PC-3 (cell line): ENCODE results near the gene CYP1B1. TPM values are rescaled to one million over a fixed set of nuclear protein-coding genes. Genes with fewer than 3 reads are reported as not detected.

Source experiments
- ATAC-seq: fragments of 200-7000 bp; cut with Tn5 transposase; 2 replicates; pipeline ENCODE4 v1.9.1; 2020; ENCODE audit warnings: mild to moderate bottlenecking, moderate library complexity
- BruUV-seq: library from RNA; stranded (reverse); fragments of 400-500 nt; replicated peaks from 2 replicates; lab custom pipeline; 2021; lab: Mats Ljungman, UMichigan
- CTCF ChIA-PET: fragments of 300-600 bp; sonication (Branson Sonifier 250); formaldehyde crosslinking; loops from one replicate; lab custom pipeline; 2022; ENCODE audit warnings: antibody characterized with exemption; lab: Charles Lee
- POLR2A ChIA-PET: fragments of 300-600 bp; sonication (Branson Sonifier 250); formaldehyde crosslinking; loops from one replicate; lab custom pipeline; 2022; ENCODE audit warnings: antibody characterized with exemption; ENCODE audit not compliant: unreplicated experiment; lab: Charles Lee
- DNase-seq: peaks from one replicate; pipeline ENCODE4 v3.0.0-alpha.2; 2015
- H2AFZ ChIP-seq: fragments of 300-600 bp; sonication (generic); 2 replicates; pipeline ENCODE4 v1.6.0; 2016; ENCODE audit warnings: antibody characterized with exemption, low read length
- H3F3A ChIP-seq: fragments of 300-600 bp; sonication (generic); one replicate; pipeline ENCODE4 v1.6.0; 2017; ENCODE audit warnings: antibody characterized with exemption, low read length, control low read depth, mild to moderate bottlenecking; ENCODE audit not compliant: unreplicated experiment
- H3K27ac ChIP-seq: fragments of 300-600 bp; sonication (generic); 2 replicates; pipeline ENCODE4 v1.5.1; 2016; ENCODE audit warnings: mild to moderate bottlenecking, low read length
- H3K27me3 ChIP-seq: fragments of 300-600 bp; sonication (generic); 2 replicates; pipeline ENCODE4 v1.6.1; 2016; ENCODE audit warnings: low read length, mixed read lengths
- H3K36me3 ChIP-seq: fragments of 300-600 bp; sonication (generic); 2 replicates; pipeline ENCODE4 v1.6.1; 2016; ENCODE audit warnings: low read depth, mixed run types, low read length, mixed read lengths
- H3K4me1 ChIP-seq: fragments of 300-600 bp; sonication (generic); 2 replicates; pipeline ENCODE4 v1.5.1; 2016; ENCODE audit warnings: low read length; ENCODE audit not compliant: insufficient read depth
- H3K4me2 ChIP-seq: fragments of 300-600 bp; sonication (generic); 2 replicates; pipeline ENCODE4 v1.6.0; 2016; ENCODE audit warnings: low read length
- H3K4me3 ChIP-seq: fragments of 300-600 bp; sonication (generic); 2 replicates; pipeline ENCODE4 v1.5.1; 2016; ENCODE audit warnings: mild to moderate bottlenecking, low read length, mixed read lengths
- H3K79me2 ChIP-seq: fragments of 300-600 bp; sonication (generic); 2 replicates; pipeline ENCODE4 v1.6.1; 2017; ENCODE audit warnings: low read length, mixed read lengths
- H3K9ac ChIP-seq: fragments of 300-600 bp; sonication (generic); 2 replicates; pipeline ENCODE4 v1.6.0; 2016; ENCODE audit warnings: mild to moderate bottlenecking, low read length
- H3K9me2 ChIP-seq: fragments of 300-600 bp; sonication (generic); replicated peaks from 2 replicates; pipeline ENCODE4 v1.6.1; 2016; ENCODE audit warnings: mixed run types, low read length, mixed read lengths
- H3K9me3 ChIP-seq: fragments of 300-600 bp; sonication (generic); 2 replicates; pipeline ENCODE4 v1.6.1; 2016; ENCODE audit warnings: low read length, mixed read lengths
- H4K20me1 ChIP-seq: fragments of 300-600 bp; sonication (generic); 2 replicates; pipeline ENCODE4 v1.6.1; 2016; ENCODE audit warnings: low read length, mixed read lengths
- EZH2 ChIP-seq: fragments of 300-600 bp; sonication (generic); IDR thresholded peaks from one replicate; pipeline ENCODE4 v1.6.1; 2017; ENCODE audit warnings: antibody characterized with exemption, mild to moderate bottlenecking, low read length; ENCODE audit not compliant: unreplicated experiment
- EZH2phosphoT487 ChIP-seq: fragments of 300-600 bp; sonication (generic); IDR thresholded peaks from 2 replicates; pipeline ENCODE4 v1.6.1; 2018; ENCODE audit warnings: mild to moderate bottlenecking, antibody characterized with exemption, low read length, borderline replicate concordance
- intact Hi-C: fragments of 100-400 bp; cut with micrococcal nuclease; formaldehyde crosslinking; loops from 2 replicates; pipeline ENCODE4 v1.9.0; 2023
- total RNA-seq: library from RNA; depleted of rRNA; stranded (reverse); fragments of >200 nt; gene quantifications from 2 replicates; pipeline ENCODE4 v1.2.3, GENCODE V29; 2014
- TF ChIP-seq, protein P1 (sequence below): fragments of 300-600 bp; sonication (generic); conservative IDR thresholded peaks from 2 replicates; pipeline ENCODE4 v1.5.1; 2017; ENCODE audit warnings: antibody characterized with exemption, low read depth, mild to moderate bottlenecking, low read length

The CYP1B1 gene
- total RNA-seq, 1 experiment from 2014 or later = 37.2 TPM

DNA sequence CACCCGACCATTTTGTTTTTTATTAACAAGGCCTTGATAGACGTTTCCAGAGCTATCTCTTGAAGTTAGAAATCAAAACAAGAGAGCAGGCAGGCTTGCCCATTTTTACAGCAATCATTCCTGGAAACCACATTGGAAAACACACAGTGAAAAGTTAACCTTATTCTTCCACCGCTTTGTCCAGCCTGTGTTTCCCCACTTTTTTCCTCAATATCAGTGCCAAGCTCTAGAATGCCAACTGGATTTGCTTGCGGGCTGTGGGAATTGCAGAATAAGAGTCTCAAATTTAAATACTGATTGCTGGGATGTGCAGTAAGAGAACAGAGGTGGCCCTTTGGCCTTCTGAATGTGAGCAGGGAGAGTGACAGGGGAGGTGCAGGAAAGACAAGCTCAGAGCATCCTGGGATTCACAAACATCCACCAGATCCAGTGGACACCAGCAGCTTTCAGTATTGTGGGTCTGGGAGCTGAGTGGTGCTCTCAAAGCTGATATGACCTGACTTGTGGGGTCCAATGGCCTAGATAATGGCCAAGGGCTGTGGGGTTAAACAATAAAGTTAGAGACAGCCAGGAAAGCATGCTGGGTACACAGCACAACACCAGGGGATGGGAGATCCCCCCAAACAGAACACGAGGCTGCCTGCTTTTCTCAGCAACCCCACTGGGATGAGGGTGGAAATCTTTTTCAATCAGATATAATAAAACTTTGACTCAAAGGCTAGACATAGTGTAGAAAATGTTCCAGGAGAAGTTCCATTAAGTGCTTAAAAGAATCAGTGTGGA is 15.5 kb downstream of the CYP1B1 start:
- no peak overlapping the region for H3K27ac ChIP-seq
- H3K4me1 ChIP-seq = peaks cover 12% of the 10 kb centered on the region
- no peak overlapping the region for H3K4me3 ChIP-seq
- DNase-seq = no peak
- H3K9me3 ChIP-seq = no peaks in the 10 kb centered on the region
- no peak overlapping the region for H3K9ac ChIP-seq
- no peaks in the 10 kb centered on the region for H4K20me1 ChIP-seq
- ChIA-PET POLR2A (no interaction called here), CTCF (no interaction called here)
- ATAC-seq = no peak
- H3K79me2 ChIP-seq = no peaks in the 10 kb centered on the region
- no peaks in the 10 kb centered on the region for H3F3A ChIP-seq
- BruUV-seq = no TSS peak
- H3K36me3 ChIP-seq = no peaks in the 10 kb centered on the region
- H3K27me3 ChIP-seq = no peaks in the 10 kb centered on the region
- no peak overlapping the region for H2AFZ ChIP-seq
- H3K9me2 ChIP-seq = no peaks in the 10 kb centered on the region
- TF ChIP-seq, protein P1, sequence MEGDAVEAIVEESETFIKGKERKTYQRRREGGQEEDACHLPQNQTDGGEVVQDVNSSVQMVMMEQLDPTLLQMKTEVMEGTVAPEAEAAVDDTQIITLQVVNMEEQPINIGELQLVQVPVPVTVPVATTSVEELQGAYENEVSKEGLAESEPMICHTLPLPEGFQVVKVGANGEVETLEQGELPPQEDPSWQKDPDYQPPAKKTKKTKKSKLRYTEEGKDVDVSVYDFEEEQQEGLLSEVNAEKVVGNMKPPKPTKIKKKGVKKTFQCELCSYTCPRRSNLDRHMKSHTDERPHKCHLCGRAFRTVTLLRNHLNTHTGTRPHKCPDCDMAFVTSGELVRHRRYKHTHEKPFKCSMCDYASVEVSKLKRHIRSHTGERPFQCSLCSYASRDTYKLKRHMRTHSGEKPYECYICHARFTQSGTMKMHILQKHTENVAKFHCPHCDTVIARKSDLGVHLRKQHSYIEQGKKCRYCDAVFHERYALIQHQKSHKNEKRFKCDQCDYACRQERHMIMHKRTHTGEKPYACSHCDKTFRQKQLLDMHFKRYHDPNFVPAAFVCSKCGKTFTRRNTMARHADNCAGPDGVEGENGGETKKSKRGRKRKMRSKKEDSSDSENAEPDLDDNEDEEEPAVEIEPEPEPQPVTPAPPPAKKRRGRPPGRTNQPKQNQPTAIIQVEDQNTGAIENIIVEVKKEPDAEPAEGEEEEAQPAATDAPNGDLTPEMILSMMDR = no peak
- no peak for TF ChIP-seq EZH2
- no peak for TF ChIP-seq EZH2phosphoT487
- intact Hi-C loops = no loop called here
- H3K4me2 ChIP-seq = no peak overlapping the region

DNA sequence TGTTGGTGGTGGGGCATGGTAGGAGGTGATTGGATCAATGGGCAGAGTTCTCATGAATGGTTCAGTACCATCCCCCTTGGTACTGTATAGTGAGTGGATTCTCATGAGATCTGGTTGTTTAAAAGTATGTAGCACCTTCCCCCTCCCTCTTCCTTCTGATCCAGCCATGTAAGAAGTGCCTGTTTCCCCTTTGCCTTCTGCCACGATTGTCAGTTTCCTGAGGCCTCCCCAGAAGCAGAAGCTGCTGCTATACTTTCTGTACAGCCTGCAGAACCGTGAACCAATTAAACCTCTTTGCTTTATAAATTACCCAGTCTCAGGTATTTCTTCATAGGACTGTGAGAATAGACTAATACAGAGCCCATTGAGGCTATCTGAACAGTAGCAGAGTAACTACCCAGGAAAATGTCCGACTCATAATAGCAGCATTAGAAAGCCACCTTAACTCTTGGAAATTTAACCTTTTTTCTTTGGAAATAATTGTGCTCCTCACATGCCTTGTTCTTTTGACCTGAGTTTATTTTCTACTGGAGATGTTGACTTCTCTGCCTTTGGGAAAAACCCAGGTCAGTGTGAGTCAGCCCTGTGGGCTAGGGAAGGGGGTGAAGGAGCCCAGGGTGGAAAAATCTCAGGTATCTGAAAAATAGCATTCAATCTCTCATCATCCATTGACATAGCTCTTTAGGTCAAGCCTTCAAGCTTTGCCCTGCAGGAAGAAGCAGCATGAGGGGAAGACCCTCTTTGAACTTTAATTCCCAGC is 18.1 kb downstream of the CYP1B1 start:
- no peak overlapping the region for H3K27ac ChIP-seq
- no peaks in the 10 kb centered on the region for H4K20me1 ChIP-seq
- ChIA-PET POLR2A (no interaction called here), CTCF (no interaction called here)
- no TSS peak for BruUV-seq
- H3K27me3 ChIP-seq = no peaks in the 10 kb centered on the region
- no peaks in the 10 kb centered on the region for H3K9me2 ChIP-seq
- H2AFZ ChIP-seq = no peak overlapping the region
- no peaks in the 10 kb centered on the region for H3K9me3 ChIP-seq
- TF ChIP-seq EZH2 = no peak
- TF ChIP-seq EZH2phosphoT487 = no peak
- TF ChIP-seq, protein P1 = no peak
- no peak overlapping the region for H3K4me2 ChIP-seq
- no peaks in the 10 kb centered on the region for H3F3A ChIP-seq
- no peak overlapping the region for H3K9ac ChIP-seq
- ATAC-seq (peak; percentile 59), DNase-seq (peak; percentile 60)
- H3K4me3 ChIP-seq = no peak overlapping the region
- intact Hi-C loops = no loop called here
- peaks cover 12% of the 10 kb centered on the region for H3K4me1 ChIP-seq
- no peaks in the 10 kb centered on the region for H3K36me3 ChIP-seq
- H3K79me2 ChIP-seq = no peaks in the 10 kb centered on the region

DNA sequence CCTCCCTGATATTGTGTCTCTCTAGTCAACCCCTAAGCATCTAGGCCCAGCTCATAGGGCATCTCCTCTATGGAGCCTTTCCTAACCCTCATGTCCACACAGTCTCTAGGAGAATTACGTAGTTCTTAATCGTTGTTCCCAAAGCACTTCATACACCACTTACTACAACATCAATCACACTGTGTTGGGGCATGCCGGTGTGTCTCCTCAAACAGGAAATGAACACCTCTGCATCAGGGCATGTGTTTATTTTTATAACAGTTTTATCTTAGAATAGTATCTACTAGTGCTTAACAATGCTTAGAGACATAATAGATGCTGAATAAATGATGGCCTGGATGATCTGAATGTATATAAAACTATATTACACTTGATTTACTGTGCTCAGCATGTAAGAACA is 19.7 kb downstream of the CYP1B1 start:
- H3K4me3 ChIP-seq = no peak overlapping the region
- ChIA-PET CTCF (no interaction called here), POLR2A (no interaction called here)
- H3K36me3 ChIP-seq = no peaks in the 10 kb centered on the region
- intact Hi-C loops = no loop called here
- no peak overlapping the region for H3K9ac ChIP-seq
- H3K4me1 ChIP-seq = peaks cover 12% of the 10 kb centered on the region
- DNase-seq = no peak
- no peaks in the 10 kb centered on the region for H3K9me2 ChIP-seq
- no peak overlapping the region for H2AFZ ChIP-seq
- no peaks in the 10 kb centered on the region for H3K9me3 ChIP-seq
- no peak overlapping the region for H3K27ac ChIP-seq
- H3K79me2 ChIP-seq = no peaks in the 10 kb centered on the region
- H4K20me1 ChIP-seq = no peaks in the 10 kb centered on the region
- ATAC-seq = no peak
- no peak overlapping the region for H3K4me2 ChIP-seq
- TF ChIP-seq EZH2 (no peak), EZH2phosphoT487 (no peak)
- TF ChIP-seq, protein P1 = no peak
- BruUV-seq = no TSS peak
- H3K27me3 ChIP-seq = no peaks in the 10 kb centered on the region
- H3F3A ChIP-seq = no peaks in the 10 kb centered on the region
